ENCODE data around the gene NLRP12. TPM values are rescaled to one million over a fixed set of nuclear protein-coding genes. Genes with fewer than 3 reads are reported as not detected.
"Not testable (repeated sequence)": the region's sequence is repeated elsewhere in the genome, so short reads cannot be mapped to it uniquely, and the experiment has no call there.

Gene NLRP12
- total and polyA plus RNA-seq, 5 experiments from 2014 or later, result 0.21 TPM; not detected in 4

- Mint-ChIP-seq H3K9me3 (no peaks in the 10 kb centered on the region), H3K4me1 (peaks cover 0 to 3% (median 2%) of the 10 kb centered on the region in 4 donors), H3K27ac (no peak overlapping the region), H3K36me3 (peaks cover 0 to 4% (median 0%) of the 10 kb centered on the region in 3 donors), H3K4me3 (no peak overlapping the region), H3K27me3 (peaks cover 8 to 12% (median 11%) of the 10 kb centered on the region in 5 donors)
- ATAC-seq (no peak), DNase-seq (no peak)
- POLR2A ChIA-PET, result no interaction called here
Observed at GRCh38 chr19:53771144-53771543, 53.0 kb downstream of the NLRP12 start.

DNA sequence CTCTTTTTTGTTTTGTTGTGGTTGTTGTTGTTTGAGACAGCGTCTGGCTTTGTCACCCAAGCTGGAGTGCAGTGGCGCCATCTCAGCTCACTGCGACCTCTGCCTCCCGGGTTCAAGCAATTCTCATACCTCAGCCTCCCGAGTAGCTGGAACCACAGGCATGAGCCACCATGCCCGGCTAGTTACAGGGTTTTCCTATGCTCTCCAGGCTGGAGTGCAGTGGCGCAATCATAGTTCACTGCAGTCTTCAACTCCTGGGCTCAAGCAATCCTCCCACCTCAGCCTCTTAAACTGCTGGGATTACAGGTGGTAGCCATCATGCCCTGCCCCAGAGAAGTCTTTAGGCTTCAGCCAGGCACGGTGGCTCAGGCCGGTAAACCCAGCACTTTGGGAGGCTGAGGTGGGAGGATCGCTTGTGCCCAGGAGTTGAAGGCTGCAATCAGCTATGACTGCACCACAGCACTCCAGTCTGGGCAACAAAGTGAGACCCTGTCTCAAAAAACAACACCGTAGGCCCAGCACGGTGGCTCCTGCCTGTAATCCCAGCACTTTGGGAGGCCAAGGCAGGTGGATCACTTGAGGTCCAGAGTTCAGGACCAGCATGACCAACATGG, 54.3 kb downstream of the NLRP12 start:
- H3K36me3 Mint-ChIP-seq, H3K9me3 Mint-ChIP-seq, POLR2A ChIA-PET, H3K4me1 Mint-ChIP-seq, DNase-seq, H3K27ac Mint-ChIP-seq, H3K4me3 Mint-ChIP-seq, ATAC-seq: not testable (repeated sequence)
- peaks cover 12 to 18% (median 16%) of the 10 kb centered on the region in 5 donors for H3K27me3 Mint-ChIP-seq

- POLR2A ChIA-PET, result interaction anchor here (0.5 kb wide), 1 partner anchor 12 kb away, joined by 4 read pairs; no protein-coding TSS in a partner anchor
Observed at GRCh38 chr19:53768401-53768800, 55.7 kb downstream of the NLRP12 start.

DNA sequence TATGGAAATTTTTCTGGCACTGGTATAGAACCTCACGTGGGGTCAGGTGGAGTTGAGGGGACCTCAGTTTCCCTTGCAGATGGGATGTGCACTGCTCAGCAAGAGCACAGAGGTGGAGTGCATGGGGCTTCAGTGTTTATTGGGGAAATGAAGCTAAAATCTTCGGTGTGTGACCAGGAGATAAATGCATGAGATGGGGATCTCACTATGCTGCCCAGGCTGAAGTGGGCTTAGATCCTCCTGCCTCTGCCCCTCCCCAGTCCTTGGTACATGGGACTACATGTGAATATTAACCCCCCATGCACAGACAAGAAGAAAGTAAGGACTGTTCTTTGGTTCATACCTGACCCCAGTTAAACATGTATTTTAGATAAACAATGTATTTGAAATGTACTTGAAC, 65.1 kb downstream of the NLRP12 start:
- POLR2A ChIA-PET, H3K4me1 Mint-ChIP-seq, H3K9me3 Mint-ChIP-seq, H3K27me3 Mint-ChIP-seq, DNase-seq, H3K36me3 Mint-ChIP-seq, H3K4me3 Mint-ChIP-seq, ATAC-seq, H3K27ac Mint-ChIP-seq: not testable (repeated sequence)

More at GRCh38 chr19:53768401-53768800, 55.7 kb downstream of the NLRP12 start:
- Mint-ChIP-seq H3K4me1 (peaks cover 0 to 3% (median 2%) of the 10 kb centered on the region in 4 donors), H3K4me3 (no peak overlapping the region), H3K36me3 (peaks cover 0 to 4% (median 0%) of the 10 kb centered on the region in 3 donors), H3K27me3 (peaks cover 12 to 18% (median 16%) of the 10 kb centered on the region in 5 donors), H3K9me3 (peaks cover 0 to 6% (median 0%) of the 10 kb centered on the region in 9 donors), H3K27ac (no peak overlapping the region)
- DNase-seq, result no peak
- ATAC-seq, result no peak

Small RNA genes within 50 kb of the gene (microRNA-seq; reads per million reads assigned to microRNA genes)
- not detected for gene MIR1283-2 (ENCODE audit: borderline microRNAs expressed)
- not detected for gene MIR371A (ENCODE audit: borderline microRNAs expressed)
- gene MIR372 (ENCODE audit: borderline microRNAs expressed), result not detected
- gene MIR373 (ENCODE audit: borderline microRNAs expressed), result not detected
- not detected for gene MIR516A1 (ENCODE audit: borderline microRNAs expressed)
- gene MIR516A2 (ENCODE audit: borderline microRNAs expressed), result not detected
- not detected for gene MIR519A1 (ENCODE audit: borderline microRNAs expressed)
- gene MIR521-1 (ENCODE audit: borderline microRNAs expressed), result not detected
- gene MIR522 (ENCODE audit: borderline microRNAs expressed), result not detected
- not detected for gene MIR527 (ENCODE audit: borderline microRNAs expressed)

Other genes starting within 250 kb of the NLRP12 start
- not detected for gene DPRX, start 192.3 kb downstream of the NLRP12 start, total RNA-seq
- gene DPRX, start 192.3 kb downstream of the NLRP12 start, polyA plus RNA-seq, result not detected
- gene MYADM, start 43.6 kb upstream of the NLRP12 start, total RNA-seq, result 10 to 100 TPM; 35.0 to 36.5 TPM
- gene MYADM, start 43.6 kb upstream of the NLRP12 start, polyA plus RNA-seq, result 10 to 100 TPM; 33.9 to 42.0 (median 40.3) TPM
- gene PRKCG, start 57.9 kb upstream of the NLRP12 start, total RNA-seq, result not detected
- not detected for gene PRKCG, start 57.9 kb upstream of the NLRP12 start, polyA plus RNA-seq
- gene CACNG7, start 85.0 kb upstream of the NLRP12 start, total RNA-seq, result not detected
- gene CACNG7, start 85.0 kb upstream of the NLRP12 start, polyA plus RNA-seq, result not detected
- not detected for gene CACNG8, start 138.6 kb upstream of the NLRP12 start, total RNA-seq
- not detected for gene CACNG8, start 138.6 kb upstream of the NLRP12 start, polyA plus RNA-seq
- gene CACNG6, start 167.3 kb upstream of the NLRP12 start, total RNA-seq, result not detected
- not detected for gene CACNG6, start 167.3 kb upstream of the NLRP12 start, polyA plus RNA-seq
- gene VSTM1, start 239.6 kb upstream of the NLRP12 start, total RNA-seq, result not detected
- not detected for gene VSTM1, start 239.6 kb upstream of the NLRP12 start, polyA plus RNA-seq

All from naive thymus-derived CD8-positive, alpha-beta T cell (primary cell).